Muscle of leg (tissue), 11 donors: ENCODE data around the gene PITPNM3. TPM values are rescaled to one million over a fixed set of nuclear protein-coding genes. Genes with fewer than 3 reads are reported as not detected.
A peak's percentile ranks its signal among the peaks of the same experiment; 100 is the strongest.

Experiments
- DNase-seq: peaks from one replicate; pipeline ENCODE4 v3.0.0; 2013
- H3K27ac ChIP-seq: one replicate; pipeline ENCODE4 v1.5.1; 2013; ENCODE audit warnings: mild to moderate bottlenecking, low read length, control low read depth
- H3K27me3 ChIP-seq: one replicate; pipeline ENCODE4 v1.6.1; 2013; ENCODE audit warnings: low read length; ENCODE audit not compliant: control insufficient read depth, insufficient read depth
- H3K36me3 ChIP-seq: one replicate; pipeline ENCODE4 v1.6.1; 2013; ENCODE audit warnings: low read length; ENCODE audit not compliant: control insufficient read depth, insufficient read depth
- H3K4me1 ChIP-seq: one replicate; pipeline ENCODE4 v1.6.1; 2013; ENCODE audit warnings: low read length; ENCODE audit not compliant: control insufficient read depth, insufficient read depth
- H3K4me3 ChIP-seq: one replicate; pipeline ENCODE4 v1.5.1; 2013; ENCODE audit warnings: low read length, control low read depth
- H3K9me3 ChIP-seq: replicated peaks from 2 replicates; pipeline ENCODE4 v1.6.1; 2013; ENCODE audit warnings: low read depth, low read length; ENCODE audit not compliant: control insufficient read depth
- WGBS: methylation state at CpG from one replicate; pipeline ENCODE4 v1.1.5; 2013; ENCODE audit warnings: missing lambda C conversion rate; ENCODE audit not compliant: insufficient coverage; 5-methylcytosine and 5-hydroxymethylcytosine counted together
- polyA plus RNA-seq, 8 donors: library from polyadenylated mRNA; unstranded; fragments of 120-200 nt; gene quantifications; one replicate each; pipeline versions ENCODE4 v1.2.1 to v1.2.3, GENCODE V29; 2013; ENCODE audit warnings: inconsistent platforms in 1 of 8, low replicate concordance in 1 of 8; ENCODE audit not compliant: insufficient read length in 8 of 8, insufficient read depth in 1 of 8
- total RNA-seq: library from RNA; stranded (reverse); fragments of 120-200 nt; gene quantifications from one replicate; pipeline ENCODE4 v1.2.4, GENCODE V29; 2013

The PITPNM3 gene
- total and polyA plus RNA-seq, 9 donors = 2.1 to 6.2 (median 4.2) TPM

GRCh38 chr17:6474376-6474775 is 82.0 kb downstream of the PITPNM3 start:
- Histone ChIP-seq H3K4me1 (peaks cover 24% of the 10 kb centered on the region), H3K27me3 (no peaks in the 10 kb centered on the region), H3K4me3 (no peak overlapping the region), H3K9me3 (no peaks in the 10 kb centered on the region), H3K27ac (no peak overlapping the region), H3K36me3 (peaks cover 3% of the 10 kb centered on the region)
- WGBS = 84% methylated on average over 21 of the region's 22 CpGs
- no peak for DNase-seq

GRCh38 chr17:6473128-6473767 is 83.1 kb downstream of the PITPNM3 start:
- DNase-seq = peak; percentile 77
- Histone ChIP-seq H3K4me1 (peaks cover 24% of the 10 kb centered on the region), H3K27ac (no peak overlapping the region), H3K27me3 (peaks cover 2% of the 10 kb centered on the region), H3K36me3 (peaks cover 3% of the 10 kb centered on the region), H3K9me3 (no peaks in the 10 kb centered on the region), H3K4me3 (no peak overlapping the region)
- 32% methylated on average over 10 of the region's 14 CpGs for WGBS

- peaks cover under 1% of the 10 kb centered on the region for H3K9me3 ChIP-seq
- peaks cover 24% of the 10 kb centered on the region for H3K4me1 ChIP-seq
- 90% methylated on average over 8 of the region's 10 CpGs for WGBS
- H3K27me3 ChIP-seq = peaks cover 2% of the 10 kb centered on the region
- H3K4me3 ChIP-seq = no peak overlapping the region
- H3K36me3 ChIP-seq = peaks cover 3% of the 10 kb centered on the region
- no peak overlapping the region for H3K27ac ChIP-seq
- DNase-seq = no peak
These were observed 83.8 kb downstream of the PITPNM3 start for GRCh38 chr17:6472517-6472916.

- Histone ChIP-seq H3K36me3 (peaks cover 3% of the 10 kb centered on the region), H3K9me3 (peaks cover 3% of the 10 kb centered on the region), H3K27ac (no peak overlapping the region), H3K4me1 (peaks cover 24% of the 10 kb centered on the region), H3K4me3 (no peak overlapping the region), H3K27me3 (peaks cover 2% of the 10 kb centered on the region)
- DNase-seq = no peak
- 64% methylated on average over 16 of the region's 19 CpGs for WGBS
These were observed 84.6 kb downstream of the PITPNM3 start for GRCh38 chr17:6471531-6472465.

- H3K4me1 ChIP-seq = peaks cover 24% of the 10 kb centered on the region
- no peak overlapping the region for H3K27ac ChIP-seq
- H3K4me3 ChIP-seq = no peak overlapping the region
- DNase-seq = no peak
- no peaks in the 10 kb centered on the region for H3K36me3 ChIP-seq
- peaks cover 3% of the 10 kb centered on the region for H3K9me3 ChIP-seq
- peaks cover 2% of the 10 kb centered on the region for H3K27me3 ChIP-seq
- WGBS = 89% methylated on average over 16 of the region's 17 CpGs
These were observed 85.4 kb downstream of the PITPNM3 start for GRCh38 chr17:6470751-6471521.

GRCh38 chr17:6470146-6470718 is 86.1 kb downstream of the PITPNM3 start:
- Histone ChIP-seq H3K4me1 (peaks cover 24% of the 10 kb centered on the region), H3K27ac (no peak overlapping the region), H3K27me3 (peaks cover 2% of the 10 kb centered on the region), H3K36me3 (no peaks in the 10 kb centered on the region), H3K9me3 (peaks cover 3% of the 10 kb centered on the region), H3K4me3 (no peak overlapping the region)
- WGBS = 89% methylated on average over 22 of the region's 24 CpGs
- no peak for DNase-seq

GRCh38 chr17:6468051-6468790 is 88.1 kb downstream of the PITPNM3 start:
- Histone ChIP-seq H3K9me3 (peaks cover 3% of the 10 kb centered on the region), H3K4me3 (no peak overlapping the region), H3K27me3 (peaks cover 2% of the 10 kb centered on the region), H3K4me1 (peaks cover 17% of the 10 kb centered on the region), H3K27ac (no peak overlapping the region), H3K36me3 (no peaks in the 10 kb centered on the region)
- no peak for DNase-seq
- 78% methylated on average over 23 of the region's 23 CpGs for WGBS

- no CpG with 5 or more reads among the region's 1 CpG for WGBS
- Histone ChIP-seq H3K9me3 (peaks cover 3% of the 10 kb centered on the region), H3K36me3 (no peaks in the 10 kb centered on the region), H3K27me3 (peaks cover 2% of the 10 kb centered on the region), H3K4me1 (peaks cover 13% of the 10 kb centered on the region), H3K27ac (no peak overlapping the region), H3K4me3 (no peak overlapping the region)
- no peak for DNase-seq
These were observed 88.8 kb downstream of the PITPNM3 start for GRCh38 chr17:6467567-6467966.

- Histone ChIP-seq H3K4me1 (no peaks in the 10 kb centered on the region), H3K27ac (no peak overlapping the region), H3K9me3 (peaks cover 3% of the 10 kb centered on the region), H3K27me3 (peaks cover 2% of the 10 kb centered on the region), H3K36me3 (no peaks in the 10 kb centered on the region), H3K4me3 (no peak overlapping the region)
- no peak for DNase-seq
- WGBS = 72% methylated on average over 18 of the region's 19 CpGs
These were observed 91.0 kb downstream of the PITPNM3 start for GRCh38 chr17:6465206-6466003.
